HG03342 (cell line): Measurements from ENCODE around the gene CDK11B.
"Not testable (repeated sequence)": the region's sequence is repeated elsewhere in the genome, so short reads cannot be mapped to it uniquely, and the experiment has no call there.

Experiments used
- ATAC-seq: cut with Tn5 transposase; IDR thresholded peaks from one replicate; pipeline ENCODE4 v1.9.1; 2021; ENCODE audit warnings: mild to moderate bottlenecking, moderate library complexity; ENCODE audit not compliant: unreplicated experiment

Gene CDK11B

GRCh38 chr1:1662830-1663560 is 4.2 kb upstream of the CDK11B start:
- ATAC-seq = not testable (repeated sequence)

GRCh38 chr1:1662392-1662791 is 3.6 kb upstream of the CDK11B start:
- not testable (repeated sequence) for ATAC-seq

GRCh38 chr1:1648265-1648664 is 10.5 kb downstream of the CDK11B start:
- ATAC-seq = not testable (repeated sequence)

- not testable (repeated sequence) for ATAC-seq
These were observed 11.1 kb downstream of the CDK11B start for GRCh38 chr1:1647567-1648241.

GRCh38 chr1:1646326-1646725 is 12.5 kb downstream of the CDK11B start:
- not testable (repeated sequence) for ATAC-seq

GRCh38 chr1:1640711-1641461 is 17.9 kb downstream of the CDK11B start:
- not testable (repeated sequence) for ATAC-seq

GRCh38 chr1:1640081-1640480 is 18.7 kb downstream of the CDK11B start:
- not testable (repeated sequence) for ATAC-seq

GRCh38 chr1:1639368-1639767 is 19.4 kb downstream of the CDK11B start:
- not testable (repeated sequence) for ATAC-seq

GRCh38 chr1:1638528-1638927 is 20.3 kb downstream of the CDK11B start:
- not testable (repeated sequence) for ATAC-seq

GRCh38 chr1:1637479-1637875 is 21.3 kb downstream of the CDK11B start:
- ATAC-seq = not testable (repeated sequence)

GRCh38 chr1:1636621-1637478 is 22.0 kb downstream of the CDK11B start:
- ATAC-seq = not testable (repeated sequence)

- ATAC-seq = not testable (repeated sequence)
These were observed 24.2 kb downstream of the CDK11B start for GRCh38 chr1:1634613-1635012.

- not testable (repeated sequence) for ATAC-seq
These were observed 25.4 kb downstream of the CDK11B start for GRCh38 chr1:1633409-1633808.

GRCh38 chr1:1631782-1632420 is 26.9 kb downstream of the CDK11B start, which contains the start of gene MMP23B:
MMP23B (plus strand) TSS chr1:1632173; CDS start chr1:1632219, 46 bp downstream.
- ATAC-seq = no peak

- ATAC-seq = no peak
These were observed 27.6 kb downstream of the CDK11B start for GRCh38 chr1:1630965-1631781.

GRCh38 chr1:1630191-1630964 is 28.4 kb downstream of the CDK11B start:
- peak; percentile 59 for ATAC-seq

GRCh38 chr1:1629430-1630190 is 29.2 kb downstream of the CDK11B start:
- no peak for ATAC-seq
